H1 (cell line): Measurements from ENCODE around the gene OCIAD1. TPM values are rescaled to one million over a fixed set of nuclear protein-coding genes. Genes with fewer than 3 reads are reported as not detected.

Source experiments
- CTCF ChIA-PET: fragments of 300-600 bp; sonication (Branson Sonifier 250); formaldehyde crosslinking; loops from one replicate; lab custom pipeline; 2021; ENCODE audit not compliant: partially characterized antibody; lab: Charles Lee
- POLR2A ChIA-PET: fragments of 300-600 bp; sonication (Branson Sonifier 250); formaldehyde crosslinking; loops from one replicate; lab custom pipeline; 2021; ENCODE audit warnings: inconsistent platforms; ENCODE audit not compliant: partially characterized antibody; lab: Charles Lee
- DNase-seq, 2 experiments: peaks; one replicate each; pipeline versions ENCODE4 v3.0.0 to v3.0.0-alpha.2; 2010 to 2022; ENCODE audit warnings: low spot score in 2 of 2, low read depth in 1 of 2, mixed read lengths in 1 of 2
- FAIRE-seq: peaks from 2 replicates; lab custom pipeline; 2011; peaks lifted over from hg19 to GRCh38; lab: Jason Lieb, UNC
- H2AFZ ChIP-seq: 2 replicates; pipeline ENCODE4 v1.8.1; 2012; ENCODE audit warnings: low read length, inconsistent platforms
- H2AK5ac ChIP-seq: 2 replicates; pipeline ENCODE4 v1.6.1; 2013; ENCODE audit warnings: low read depth, low read length
- H2BK120ac ChIP-seq: replicated peaks from 2 replicates; pipeline ENCODE3; 2013; ENCODE audit warnings: low read depth, low read length, inconsistent platforms
- H2BK12ac ChIP-seq: 2 replicates; pipeline ENCODE4 v1.6.1; 2013; ENCODE audit warnings: low read depth, low read length
- H2BK15ac ChIP-seq: 2 replicates; pipeline ENCODE4 v1.6.1; 2013; ENCODE audit warnings: low read length
- H2BK20ac ChIP-seq: 2 replicates; pipeline ENCODE4 v1.6.1; 2013; ENCODE audit warnings: low read length
- H2BK5ac ChIP-seq: 2 replicates; pipeline ENCODE4 v1.6.1; 2013; ENCODE audit warnings: low read depth, low read length
- H3K14ac ChIP-seq: 2 replicates; pipeline ENCODE4 v1.6.1; 2013; ENCODE audit warnings: inconsistent platforms; ENCODE audit not compliant: insufficient read length
- H3K18ac ChIP-seq: 2 replicates; pipeline ENCODE4 v1.6.1; 2013; ENCODE audit warnings: low read length; ENCODE audit errors: extremely low read depth
- H3K23ac ChIP-seq: 2 replicates; pipeline ENCODE4 v1.6.1; 2013; ENCODE audit warnings: inconsistent platforms; ENCODE audit not compliant: insufficient read length
- H3K23me2 ChIP-seq: 2 replicates; pipeline ENCODE4 v1.6.1; 2013; ENCODE audit warnings: low read depth, low read length
- H3K27ac ChIP-seq: 2 replicates; pipeline ENCODE4 v1.6.1; 2011; ENCODE audit warnings: low read depth, low read length, inconsistent platforms
- H3K27me3 ChIP-seq, 4 experiments: replicated peaks in 1 of 4; 1 replicate in 1 of 4; 2 replicates in 3 of 4; pipeline versions ENCODE4 v1.6.1 to v1.8.1; 2011 to 2013; ENCODE audit warnings: low read length in 3 of 4, mild to moderate bottlenecking in 3 of 4, inconsistent platforms in 2 of 4, mixed read lengths in 2 of 4, moderate library complexity in 1 of 4; ENCODE audit not compliant: control insufficient read depth in 3 of 4, insufficient read depth in 3 of 4; ENCODE audit errors: extremely low read depth in 1 of 4
- H3K36me3 ChIP-seq, 4 experiments: 2 replicates each; pipeline versions ENCODE4 v1.6.1 to v1.8.1; 2011 to 2013; ENCODE audit warnings: mild to moderate bottlenecking in 4 of 4, low read length in 3 of 4, moderate library complexity in 2 of 4, control low read depth in 1 of 4, inconsistent platforms in 1 of 4; ENCODE audit not compliant: insufficient read depth in 4 of 4, control insufficient read depth in 2 of 4
- H3K4ac ChIP-seq: replicated peaks from 2 replicates; pipeline ENCODE3; 2013; ENCODE audit warnings: low read length, low read depth, mixed read lengths, inconsistent platforms; ENCODE audit not compliant: insufficient read length
- H3K4me1 ChIP-seq, 4 experiments: replicated peaks in 1 of 4; 1 replicate in 1 of 4; 2 replicates in 3 of 4; pipeline versions ENCODE4 v1.6.1 to v1.8.1; 2011 to 2013; ENCODE audit warnings: low read length in 3 of 4, inconsistent platforms in 2 of 4, mixed read lengths in 1 of 4; ENCODE audit not compliant: insufficient read depth in 4 of 4, control insufficient read depth in 3 of 4
- H3K4me2 ChIP-seq, 2 experiments: 2 replicates each; pipeline versions ENCODE4 v1.6.1 to v1.8.1; 2011 to 2013; ENCODE audit warnings: low read depth in 2 of 2, low read length in 2 of 2, control low read depth in 1 of 2, inconsistent platforms in 1 of 2, mild to moderate bottlenecking in 1 of 2; ENCODE audit not compliant: insufficient read depth in 1 of 2
- H3K4me3 ChIP-seq, 4 experiments: fragments of 200-600, 300-600 bp in 1 of 4; sonication (generic), shearing (Covaris generic), sonication (Bioruptor Twin) in 1 of 4; 2 replicates each; pipeline versions ENCODE4 v1.5.1 to v1.8.1; 2011 to 2016; ENCODE audit warnings: low read length in 4 of 4, low read depth in 3 of 4, control low read depth in 2 of 4, inconsistent platforms in 2 of 4, mild to moderate bottlenecking in 2 of 4, mixed read lengths in 1 of 4, moderate library complexity in 1 of 4; ENCODE audit not compliant: insufficient read depth in 2 of 4; ENCODE audit errors: extremely low read depth in 1 of 4
- H3K56ac ChIP-seq: replicated peaks from 2 replicates; pipeline ENCODE3; 2013; ENCODE audit warnings: low read depth, mild to moderate bottlenecking, mixed read lengths, low read length, inconsistent platforms; ENCODE audit not compliant: insufficient read length
- H3K79me1 ChIP-seq: 2 replicates; pipeline ENCODE4 v1.6.1; 2013; ENCODE audit warnings: low read depth, low read length, control low read depth
- H3K79me2 ChIP-seq, 2 experiments: 2 replicates each; pipeline versions ENCODE4 v1.6.1 to v1.8.1; 2012 to 2013; ENCODE audit warnings: low read length in 2 of 2, mild to moderate bottlenecking in 2 of 2, inconsistent platforms in 1 of 2; ENCODE audit not compliant: insufficient read depth in 2 of 2, control insufficient read depth in 1 of 2
- H3K9ac ChIP-seq, 4 experiments: replicated peaks in 1 of 4; 1 replicate in 1 of 4; 2 replicates in 3 of 4; pipeline versions ENCODE4 v1.6.1 to v1.8.1; 2011 to 2013; ENCODE audit warnings: low read depth in 3 of 4, low read length in 3 of 4, control low read depth in 2 of 4, mild to moderate bottlenecking in 2 of 4, moderate library complexity in 2 of 4, inconsistent platforms in 1 of 4; ENCODE audit errors: extremely low read depth in 1 of 4
- H3K9me3 ChIP-seq, 2 experiments: 2 replicates each; pipeline versions ENCODE4 v1.6.1 to v1.8.1; 2012 to 2013; ENCODE audit warnings: mild to moderate bottlenecking in 2 of 2, moderate library complexity in 2 of 2, control low read depth in 1 of 2, inconsistent platforms in 1 of 2, low read depth in 1 of 2, low read length in 1 of 2, mixed read lengths in 1 of 2; ENCODE audit not compliant: insufficient read depth in 2 of 2
- H4K20me1 ChIP-seq, 2 experiments: replicated peaks in 1 of 2; 2 replicates each; pipeline versions ENCODE3 to v1.8.1; 2011 to 2013; ENCODE audit warnings: inconsistent platforms in 2 of 2, low read length in 2 of 2, mild to moderate bottlenecking in 1 of 2; ENCODE audit not compliant: insufficient read depth in 2 of 2, control insufficient read depth in 1 of 2
- H4K5ac ChIP-seq: 2 replicates; pipeline ENCODE4 v1.6.1; 2013; ENCODE audit warnings: low read length, low read depth, mixed read lengths, inconsistent platforms; ENCODE audit not compliant: insufficient read length
- H4K8ac ChIP-seq: 2 replicates; pipeline ENCODE4 v1.8.0; 2013; ENCODE audit warnings: mild to moderate bottlenecking, moderate library complexity, low read length, inconsistent platforms; ENCODE audit not compliant: insufficient read depth; ENCODE audit errors: extremely low read depth
- H4K91ac ChIP-seq: replicated peaks from 2 replicates; pipeline ENCODE3; 2013; ENCODE audit warnings: low read length, mixed read lengths, inconsistent platforms; ENCODE audit not compliant: insufficient read length
- SIN3A ChIP-seq, 2 experiments: IDR thresholded peaks in 1 of 2; conservative IDR thresholded peaks in 1 of 2; 2 replicates each; pipeline ENCODE4 v1.6.1; 2011 to 2012; ENCODE audit warnings: low read length in 2 of 2, improper control_type of control experiment in 1 of 2, low read depth in 1 of 2, mild to moderate bottlenecking in 1 of 2
- WGBS, 2 experiments: shearing (Covaris generic) in 1 of 2; methylation state at CpG; one replicate each; pipeline versions ENCODE4 v1.1.6 to v1.1.7; 2013 to 2015; ENCODE audit warnings: low lambda C conversion rate in 2 of 2, mixed read lengths in 2 of 2, inconsistent platforms in 1 of 2, low coverage in 1 of 2, missing lambda C conversion rate in 1 of 2; ENCODE audit not compliant: insufficient replicate concordance in 2 of 2, insufficient coverage in 1 of 2, insufficient read length in 1 of 2; ENCODE audit errors: extremely low coverage in 1 of 2, missing lambda C conversion rate in 1 of 2; 5-methylcytosine and 5-hydroxymethylcytosine counted together
- polyA plus RNA-seq, 7 experiments: library from polyadenylated mRNA; depleted of rRNA in 3 of 7; stranded (reverse) in 5 of 7; unstranded in 2 of 7; fragments of >200 nt in 5 of 7; fragments of 200-250 nt in 2 of 7; gene quantifications; 1 replicate in 5 of 7; 2 replicates in 1 of 7; 4 replicates in 1 of 7; pipeline versions ENCODE4 v1.2.1 to v1.2.3, GENCODE V29; 2011 to 2013; ENCODE audit warnings: missing spikeins in 2 of 7, mixed read lengths in 2 of 7
- total RNA-seq: library from RNA; stranded (reverse); fragmentation: NEBNext Ultra II Directional; extraction: Animal tissue kit (Norgen Biotek cat#: 25700); gene quantifications from 2 replicates; pipeline ENCODE4 v1.2.1, GENCODE V29; 2021
- TF ChIP-seq, protein P1 (sequence below), 3 experiments: IDR thresholded peaks; 1 replicate in 2 of 3; 2 replicates in 1 of 3; pipeline versions ENCODE4 v1.5.1 to v1.6.1; 2011; ENCODE audit warnings: low read length in 3 of 3, mild to moderate bottlenecking in 3 of 3, inconsistent platforms in 2 of 3, low read depth in 1 of 3, moderate library complexity in 1 of 3; ENCODE audit not compliant: insufficient read depth in 1 of 3; ENCODE audit errors: control extremely low read depth in 1 of 3

OCIAD1 gene
- total and polyA plus RNA-seq, 2 of the 8 experiments (the other 6 are each of a cell fraction or from before 2014, with no cell fraction given): 79.9 to 163 TPM

DNA sequence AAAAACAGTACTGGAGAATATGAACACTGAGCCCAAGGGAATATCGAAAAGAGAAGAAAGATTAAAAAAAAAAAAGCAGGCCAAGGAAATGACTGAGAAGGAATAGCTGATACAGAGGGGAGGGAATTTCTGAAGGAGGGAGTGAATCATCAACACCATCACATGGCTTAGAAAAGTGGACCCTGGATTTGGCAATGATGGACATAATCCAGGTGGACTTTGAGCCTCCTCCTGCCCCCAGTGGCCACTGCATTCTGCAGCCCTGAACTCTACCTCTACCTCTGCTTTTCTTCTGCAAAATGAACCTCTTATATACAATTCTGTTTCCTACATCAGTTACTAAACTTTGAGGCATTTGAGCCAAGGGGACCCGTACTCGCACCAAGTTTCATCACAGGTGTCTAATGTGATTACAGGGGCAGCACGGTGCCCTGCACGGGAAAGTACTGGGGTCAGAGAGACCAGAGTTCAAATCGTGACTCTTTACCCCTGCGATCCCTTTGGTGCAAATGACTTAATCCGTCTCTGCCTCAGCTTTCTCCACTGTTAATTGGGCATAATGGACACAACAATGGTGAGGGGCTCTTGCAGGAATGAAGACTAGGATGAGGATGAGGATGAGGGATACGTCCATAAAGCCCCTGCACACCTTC lies 74.6 kb downstream of the OCIAD1 start:
- Histone ChIP-seq H2BK5ac (no peak overlapping the region), H2AK5ac (no peak overlapping the region), H3K9me3 (no peaks in the 10 kb centered on the region), H4K20me1 (peaks cover 0 to 4% of the 10 kb centered on the region in 2 experiments), H4K91ac (peak overlapping the region; percentile 70), H3K18ac (0 out of 2 replicates have a peak overlapping the region, but pooled peaks have one; percentile 65), H3K4me3 (peak overlapping the region; percentile 56 to 83 (median 70)), H2BK12ac (no peak overlapping the region), H3K9ac (peak overlapping the region in 3 of 4 experiments; percentile 50 to 55 (median 54); a peak in 5 of 7 replicates), H3K4me1 (peaks cover 0 to 9% (median 4%) of the 10 kb centered on the region in 4 experiments; a peak in 6 of 7 replicates), H3K27ac (no peak overlapping the region), H3K79me2 (no peaks in the 10 kb centered on the region; a peak in 1 of 4 replicates), H4K8ac (no peak overlapping the region), H3K23ac (no peak overlapping the region), H3K27me3 (no peaks in the 10 kb centered on the region), H2AFZ (no peak overlapping the region; the same call in 1 of the 2 replicates), H3K79me1 (no peaks in the 10 kb centered on the region; the same call in 1 of the 2 replicates), H3K4me2 (peak overlapping the region; percentile 68 to 93), H3K56ac (no peak overlapping the region), H3K23me2 (peaks cover 8% of the 10 kb centered on the region), H3K36me3 (peaks cover 6 to 18% (median 11%) of the 10 kb centered on the region in 4 experiments; a peak in 7 of 8 replicates), H2BK15ac (peak overlapping the region; percentile 1; the same call in 1 of the 2 replicates), H2BK20ac (no peak overlapping the region), H2BK120ac (no peak overlapping the region), H4K5ac (no peak overlapping the region), H3K14ac (no peak overlapping the region), H3K4ac (no peak overlapping the region)
- ChIA-PET CTCF (interaction anchor here (0.6 to 2.1 kb wide), 6 partner anchors 8 to 335 kb away, joined by 3 to 9 read pairs (median 3); no protein-coding TSS in a partner anchor), POLR2A (interaction anchor here (0.5 to 2.1 kb wide), 5 partner anchors 15 to 308 kb away, joined by 3 to 12 read pairs (median 4); partner anchors contain the start of gene OCIAD1)
- TF ChIP-seq SIN3A (conservative IDR thresholded peaks at IDR 0.05 in 1 of 2, IDR thresholded peaks at IDR 0.05 in 1 of 2; ENCODE audit: low read depth in 1 of 2, low read length in 2 of 2): no peak
- TF ChIP-seq, protein P1, sequence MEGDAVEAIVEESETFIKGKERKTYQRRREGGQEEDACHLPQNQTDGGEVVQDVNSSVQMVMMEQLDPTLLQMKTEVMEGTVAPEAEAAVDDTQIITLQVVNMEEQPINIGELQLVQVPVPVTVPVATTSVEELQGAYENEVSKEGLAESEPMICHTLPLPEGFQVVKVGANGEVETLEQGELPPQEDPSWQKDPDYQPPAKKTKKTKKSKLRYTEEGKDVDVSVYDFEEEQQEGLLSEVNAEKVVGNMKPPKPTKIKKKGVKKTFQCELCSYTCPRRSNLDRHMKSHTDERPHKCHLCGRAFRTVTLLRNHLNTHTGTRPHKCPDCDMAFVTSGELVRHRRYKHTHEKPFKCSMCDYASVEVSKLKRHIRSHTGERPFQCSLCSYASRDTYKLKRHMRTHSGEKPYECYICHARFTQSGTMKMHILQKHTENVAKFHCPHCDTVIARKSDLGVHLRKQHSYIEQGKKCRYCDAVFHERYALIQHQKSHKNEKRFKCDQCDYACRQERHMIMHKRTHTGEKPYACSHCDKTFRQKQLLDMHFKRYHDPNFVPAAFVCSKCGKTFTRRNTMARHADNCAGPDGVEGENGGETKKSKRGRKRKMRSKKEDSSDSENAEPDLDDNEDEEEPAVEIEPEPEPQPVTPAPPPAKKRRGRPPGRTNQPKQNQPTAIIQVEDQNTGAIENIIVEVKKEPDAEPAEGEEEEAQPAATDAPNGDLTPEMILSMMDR (IDR thresholded peaks at IDR 0.05; ENCODE audit: control extremely low read depth in 1 of 3, insufficient read depth in 1 of 3, low read depth in 1 of 3, low read length in 3 of 3): peak in 2 of 3 experiments; percentile 22 to 29; a peak in 3 of 4 replicates
- no peak for FAIRE-seq
- WGBS, 2 experiments: 81% methylated on average over 9 of the region's 9 CpGs; no CpG with 5 or more reads in 1 of the 2 experiments
- no peak for DNase-seq
